Caco-2 (cell line): ENCODE measurements around the gene PEAK3. TPM values are rescaled to one million over a fixed set of nuclear protein-coding genes. Genes with fewer than 3 reads are reported as not detected.

ENCODE experiments used
- BruUV-seq: library from RNA; stranded (reverse); fragments of 400-500 nt; replicated peaks from 2 replicates; lab custom pipeline; 2021; lab: Mats Ljungman, UMichigan
- CTCF ChIA-PET: fragments of 300-600 bp; sonication (Branson Sonifier 250); formaldehyde crosslinking; loops from one replicate; lab custom pipeline; 2022; ENCODE audit warnings: antibody characterized with exemption; lab: Charles Lee
- POLR2A ChIA-PET: fragments of 300-600 bp; sonication (Branson Sonifier 250); formaldehyde crosslinking; loops from one replicate; lab custom pipeline; 2022; ENCODE audit warnings: antibody characterized with exemption; lab: Charles Lee
- DNase-seq, 2 experiments: peaks; one replicate each; pipeline versions ENCODE4 v3.0.0 to v3.0.0-alpha.2; 2020 to 2022
- H3K27me3 ChIP-seq: replicated peaks from 2 replicates; pipeline ENCODE4 v1.6.0; 2011; ENCODE audit warnings: low read length; ENCODE audit not compliant: control insufficient read depth, insufficient read depth
- H3K36me3 ChIP-seq: 2 replicates; pipeline ENCODE4 v1.5.1; 2011; ENCODE audit warnings: low read length; ENCODE audit not compliant: control insufficient read depth, insufficient read depth
- H3K4me1 ChIP-seq: fragments of 250-450 bp; sonication (Bioruptor Pico); 2 replicates; pipeline ENCODE4 v1.5.1; 2020; ENCODE audit warnings: mild to moderate bottlenecking
- H3K4me3 ChIP-seq: 2 replicates; pipeline ENCODE4 v1.5.1; 2011; ENCODE audit warnings: low read depth, mild to moderate bottlenecking, control low read depth, low read length
- H3K9me3 ChIP-seq: fragments of 250-450 bp; sonication (Bioruptor Pico); 2 replicates; pipeline ENCODE4 v1.5.1; 2020; ENCODE audit warnings: mild to moderate bottlenecking, moderate library complexity
- H3K27ac Mint-ChIP-seq: one replicate; pipeline ENCODE4 v1.8.0; 2022; ENCODE audit warnings: mixed read lengths; ENCODE audit not compliant: unreplicated experiment
- H3K27me3 Mint-ChIP-seq: one replicate; pipeline ENCODE4 v1.8.0; 2022; ENCODE audit warnings: mixed read lengths; ENCODE audit not compliant: insufficient read depth, unreplicated experiment
- H3K36me3 Mint-ChIP-seq: one replicate; pipeline ENCODE4 v1.8.0; 2022; ENCODE audit warnings: mild to moderate bottlenecking, mixed read lengths; ENCODE audit not compliant: insufficient read depth, unreplicated experiment
- H3K4me1 Mint-ChIP-seq: one replicate; pipeline ENCODE4 v1.8.0; 2022; ENCODE audit warnings: low read depth, mixed read lengths; ENCODE audit not compliant: unreplicated experiment
- H3K4me3 Mint-ChIP-seq: one replicate; pipeline ENCODE4 v1.8.0; 2022; ENCODE audit warnings: mild to moderate bottlenecking, moderate library complexity, mixed read lengths; ENCODE audit not compliant: unreplicated experiment
- H3K9me3 Mint-ChIP-seq: one replicate; pipeline ENCODE4 v1.8.0; 2022; ENCODE audit warnings: mixed read lengths; ENCODE audit not compliant: unreplicated experiment
- CTCF ChIP-seq, 2 experiments: fragments of 200-600 bp in 1 of 2; IDR thresholded peaks; 1 replicate in 1 of 2; 2 replicates in 1 of 2; pipeline versions ENCODE4 v1.5.1 to v1.8.0; 2011 to 2022; ENCODE audit warnings: antibody characterized with exemption in 1 of 2, control low read depth in 1 of 2, inconsistent platforms in 1 of 2, low read depth in 1 of 2, low read length in 1 of 2, mild to moderate bottlenecking in 1 of 2, moderate library complexity in 1 of 2; ENCODE audit not compliant: insufficient read depth in 1 of 2, severe bottlenecking in 1 of 2, unreplicated experiment in 1 of 2
- intact Hi-C: fragments of 100-400 bp; cut with micrococcal nuclease; formaldehyde crosslinking; loops from one replicate; pipeline ENCODE4 v1.10.0; 2022; ENCODE audit not compliant: unreplicated experiment
- total RNA-seq: library from RNA; stranded (reverse); gene quantifications from 2 replicates; pipeline ENCODE4 v1.2.3, GENCODE V29; 2022

Gene PEAK3
- total RNA-seq, 1 experiment from 2014 or later = not detected

GRCh38 chr19:2226051-2226839 lies 55.7 kb downstream of the PEAK3 start:
- intact Hi-C loops = no loop called here
- H3K36me3 ChIP-seq = peaks cover 3% of the 10 kb centered on the region; the same call in 1 of the 2 replicates
- Mint-ChIP-seq H3K36me3 (peaks cover 79% of the 10 kb centered on the region), H3K27me3 (no peaks in the 10 kb centered on the region), H3K4me3 (no peak overlapping the region), H3K9me3 (no peaks in the 10 kb centered on the region), H3K27ac (no peak overlapping the region), H3K4me1 (no peaks in the 10 kb centered on the region)
- no peak overlapping the region for H3K4me3 ChIP-seq
- DNase-seq = no peak
- no peak for TF ChIP-seq CTCF (IDR thresholded peaks at IDR 0.05; ENCODE audit: insufficient read depth in 1 of 2, low read depth in 1 of 2, low read length in 1 of 2, severe bottlenecking in 1 of 2, unreplicated experiment in 1 of 2)
- H3K9me3 ChIP-seq = no peaks in the 10 kb centered on the region
- no TSS peak for BruUV-seq
- POLR2A ChIA-PET = no interaction called here
- no peaks in the 10 kb centered on the region for H3K27me3 ChIP-seq
- CTCF ChIA-PET = no interaction called here
- H3K4me1 ChIP-seq = no peaks in the 10 kb centered on the region

- DNase-seq = no peak
- Mint-ChIP-seq H3K9me3 (no peaks in the 10 kb centered on the region), H3K4me3 (no peak overlapping the region), H3K36me3 (peaks cover 76% of the 10 kb centered on the region), H3K4me1 (no peaks in the 10 kb centered on the region), H3K27me3 (no peaks in the 10 kb centered on the region), H3K27ac (no peak overlapping the region)
- intact Hi-C loops = no loop called here
- BruUV-seq = no TSS peak
- H3K4me1 ChIP-seq = no peaks in the 10 kb centered on the region
- no peaks in the 10 kb centered on the region for H3K27me3 ChIP-seq
- no peak overlapping the region for H3K4me3 ChIP-seq
- H3K36me3 ChIP-seq = peaks cover 3% of the 10 kb centered on the region; the same call in 1 of the 2 replicates
- no peaks in the 10 kb centered on the region for H3K9me3 ChIP-seq
- POLR2A ChIA-PET = interaction anchor here (0.5 kb wide), 1 partner anchor 340 kb away, joined by 4 read pairs; the partner anchor contains the start of gene ABHD17A
- TF ChIP-seq CTCF (IDR thresholded peaks at IDR 0.05; ENCODE audit: insufficient read depth in 1 of 2, low read depth in 1 of 2, low read length in 1 of 2, severe bottlenecking in 1 of 2, unreplicated experiment in 1 of 2) = no peak
- CTCF ChIA-PET = no interaction called here
These were observed 56.4 kb downstream of the PEAK3 start for GRCh38 chr19:2225415-2226050.

- intact Hi-C loops = no loop called here
- Mint-ChIP-seq H3K9me3 (no peaks in the 10 kb centered on the region), H3K4me1 (no peaks in the 10 kb centered on the region), H3K4me3 (no peak overlapping the region), H3K36me3 (peaks cover 76% of the 10 kb centered on the region), H3K27me3 (no peaks in the 10 kb centered on the region), H3K27ac (no peak overlapping the region)
- POLR2A ChIA-PET = interaction anchor here (0.5 kb wide), 1 partner anchor 340 kb away, joined by 4 read pairs; the partner anchor contains the start of gene ABHD17A
- no TSS peak for BruUV-seq
- no peak overlapping the region for H3K4me3 ChIP-seq
- no peaks in the 10 kb centered on the region for H3K27me3 ChIP-seq
- H3K36me3 ChIP-seq = peaks cover 3% of the 10 kb centered on the region; the same call in 1 of the 2 replicates
- H3K4me1 ChIP-seq = no peaks in the 10 kb centered on the region
- no peak for TF ChIP-seq CTCF (IDR thresholded peaks at IDR 0.05; ENCODE audit: insufficient read depth in 1 of 2, low read depth in 1 of 2, low read length in 1 of 2, severe bottlenecking in 1 of 2, unreplicated experiment in 1 of 2)
- DNase-seq = no peak
- no peaks in the 10 kb centered on the region for H3K9me3 ChIP-seq
- CTCF ChIA-PET = no interaction called here
These were observed 57.1 kb downstream of the PEAK3 start for GRCh38 chr19:2224754-2225349.
